B cell (primary cell): ENCODE data around the gene MC1R. TPM values are rescaled to one million over a fixed set of nuclear protein-coding genes. Genes with fewer than 3 reads are reported as not detected.

Experiments
- ATAC-seq: fragments of 200-7000 bp; cut with Tn5 transposase; one replicate; pipeline ENCODE4 v1.10.0; 2021; ENCODE audit warnings: low read depth, mild to moderate bottlenecking, moderate number of reproducible peaks, moderate library complexity
- CTCF ChIA-PET: fragments of 350-600 bp; sonication (Branson Sonifier 250); formaldehyde crosslinking; loops from one replicate; lab custom pipeline; 2021; ENCODE audit warnings: antibody characterized with exemption, inconsistent platforms; lab: Charles Lee
- POLR2A ChIA-PET: fragments of 350-600 bp; sonication (Branson Sonifier 250); formaldehyde crosslinking; loops from one replicate; lab custom pipeline; 2021; ENCODE audit warnings: antibody characterized with exemption; lab: Charles Lee
- DNase-seq: peaks from one replicate; pipeline ENCODE4 v3.0.0; 2013
- H2AFZ ChIP-seq: 2 replicates; pipeline ENCODE4 v1.6.1; 2012; ENCODE audit warnings: mild to moderate bottlenecking, low read depth, low read length; ENCODE audit not compliant: insufficient read depth, poor library complexity, severe bottlenecking
- H3K27ac ChIP-seq, 2 donors: 1 replicate in 1 of 2; 2 replicates in 1 of 2; pipeline ENCODE4 v1.5.1; 2012 to 2013; ENCODE audit warnings: low read length in 2 of 2, mild to moderate bottlenecking in 2 of 2, moderate library complexity in 1 of 2
- H3K27me3 ChIP-seq, 4 experiments: fragments of 200-600 bp in 1 of 4; sonication (generic) in 1 of 4; replicated peaks in 1 of 4; 1 replicate in 2 of 4; 2 replicates in 2 of 4; pipeline versions ENCODE4 v1.6.1 to v1.7.0; 2013 to 2016; ENCODE audit warnings: low read length in 3 of 4, mild to moderate bottlenecking in 2 of 4, mixed read lengths in 1 of 4, moderate library complexity in 1 of 4; ENCODE audit not compliant: insufficient read depth in 4 of 4, control insufficient read depth in 3 of 4; ENCODE audit errors: control extremely low read depth in 1 of 4
- H3K36me3 ChIP-seq, 2 experiments: replicated peaks in 1 of 2; 1 replicate in 1 of 2; 2 replicates in 1 of 2; pipeline versions ENCODE4 v1.6.1 to v1.7.1; 2013; ENCODE audit warnings: low read length in 1 of 2; ENCODE audit not compliant: insufficient read depth in 2 of 2, control insufficient read depth in 1 of 2; ENCODE audit errors: control extremely low read depth in 1 of 2, extremely low read depth in 1 of 2
- H3K4me1 ChIP-seq, 2 donors: fragments of 200-600 bp in 1 of 2; sonication (generic) in 1 of 2; 1 replicate in 1 of 2; 2 replicates in 1 of 2; pipeline versions ENCODE4 v1.5.1 to v1.6.1; 2013 to 2017; ENCODE audit warnings: low read length in 2 of 2; ENCODE audit not compliant: control insufficient read depth in 2 of 2, insufficient read depth in 2 of 2
- H3K4me2 ChIP-seq: replicated peaks from 2 replicates; pipeline ENCODE3; 2012; ENCODE audit warnings: mild to moderate bottlenecking, low read depth, low read length; ENCODE audit not compliant: poor library complexity, severe bottlenecking
- H3K4me3 ChIP-seq, 5 experiments: fragments of 200-600 bp in 1 of 5; sonication (generic) in 1 of 5; 1 replicate in 3 of 5; 2 replicates in 2 of 5; pipeline versions ENCODE4 v1.5.1 to v1.7.0; 2011 to 2016; ENCODE audit warnings: low read length in 4 of 5, mild to moderate bottlenecking in 4 of 5, low read depth in 2 of 5, control low read depth in 1 of 5, moderate library complexity in 1 of 5; ENCODE audit not compliant: insufficient read depth in 1 of 5; ENCODE audit errors: control extremely low read depth in 1 of 5, extremely low read depth in 1 of 5
- H3K79me2 ChIP-seq: fragments of 200-600 bp; sonication (generic); one replicate; pipeline ENCODE4 v1.6.0; 2016; ENCODE audit warnings: low read length; ENCODE audit not compliant: control insufficient read depth, insufficient read depth
- H3K9ac ChIP-seq: fragments of 200-600 bp; sonication (generic); 2 replicates; pipeline ENCODE4 v1.6.1; 2017; ENCODE audit warnings: mild to moderate bottlenecking, low read length, moderate library complexity
- H3K9me3 ChIP-seq, 3 donors: one replicate each; pipeline versions ENCODE4 v1.6.1 to v1.7.1; 2013; ENCODE audit warnings: low read length in 2 of 3; ENCODE audit not compliant: control insufficient read depth in 2 of 3, insufficient read depth in 1 of 3; ENCODE audit errors: control extremely low read depth in 1 of 3
- H4K20me1 ChIP-seq: 2 replicates; pipeline ENCODE4 v1.6.0; 2012; ENCODE audit warnings: mild to moderate bottlenecking, low read length; ENCODE audit not compliant: insufficient read depth, control insufficient read depth, poor library complexity, severe bottlenecking
- H3K27ac Mint-ChIP-seq: one replicate; pipeline ENCODE4 v1.8.0; 2021; ENCODE audit warnings: mixed read lengths
- H3K27me3 Mint-ChIP-seq: one replicate; pipeline ENCODE4 v1.8.0; 2021; ENCODE audit warnings: mixed read lengths
- H3K4me1 Mint-ChIP-seq: one replicate; pipeline ENCODE4 v1.8.0; 2021; ENCODE audit warnings: mixed read lengths
- H3K4me3 Mint-ChIP-seq: one replicate; pipeline ENCODE4 v1.8.0; 2021; ENCODE audit warnings: mixed read lengths
- H3K9me3 Mint-ChIP-seq: one replicate; pipeline ENCODE4 v1.8.0; 2022; ENCODE audit warnings: mixed read lengths; ENCODE audit not compliant: insufficient read depth
- CTCF ChIP-seq: fragments of 200-600 bp; IDR thresholded peaks from one replicate; pipeline ENCODE4 v1.8.0; 2022; ENCODE audit warnings: antibody characterized with exemption, mild to moderate bottlenecking
- EZH2 ChIP-seq: IDR thresholded peaks from 2 replicates; pipeline ENCODE4 v1.6.1; 2012; ENCODE audit warnings: borderline replicate concordance, low read depth, mild to moderate bottlenecking, moderate library complexity, low read length; ENCODE audit not compliant: insufficient read depth, poor library complexity, severe bottlenecking
- WGBS: methylation state at CpG from one replicate; pipeline ENCODE4 v1.1.5; 2013; ENCODE audit warnings: missing lambda C conversion rate; ENCODE audit not compliant: insufficient coverage; 5-methylcytosine and 5-hydroxymethylcytosine counted together
- intact Hi-C: fragments of 100-400 bp; cut with micrococcal nuclease; formaldehyde crosslinking; loops from one replicate; pipeline ENCODE4 v1.10.0; 2022
- polyA plus RNA-seq: library from polyadenylated mRNA; depleted of rRNA; stranded (reverse); fragments of >200 nt; gene quantifications from 2 replicates; pipeline ENCODE4 v1.2.3, GENCODE V29; 2012
- total RNA-seq, 2 donors: library from RNA; stranded (reverse); fragments of 120-200 nt in 1 of 2; gene quantifications; 1 replicate in 1 of 2; 2 replicates in 1 of 2; pipeline versions ENCODE4 v1.2.3 to v1.2.4, GENCODE V29; 2013 to 2022

Gene MC1R
- total and polyA plus RNA-seq, 2 donors (not counting 1 experiment from before 2014, with no cell fraction given), result 13.2 to 15.2 TPM

- Histone ChIP-seq H3K79me2 (no peaks in the 10 kb centered on the region), H3K4me2 (peak overlapping the region; percentile 93), H2AFZ (peak overlapping the region; percentile 58), H4K20me1 (peaks cover 34% of the 10 kb centered on the region), H3K27ac (no peak overlapping the region), H3K36me3 (no peaks in the 10 kb centered on the region), H3K9me3 (peaks cover 0 to 53% (median 0%) of the 10 kb centered on the region in 3 donors), H3K27me3 (peaks cover 0 to 87% (median 45%) of the 10 kb centered on the region in 4 experiments), H3K4me3 (peak overlapping the region; percentile 21 to 55 (median 35)), H3K4me1 (peaks cover 56 to 58% of the 10 kb centered on the region in 2 donors), H3K9ac (peak overlapping the region; percentile 52)
- intact Hi-C loops, result loop anchor here (10.0 kb wide), 1 partner anchor 91 kb away; the partner anchor contains the start of gene DBNDD1
- peaks cover 42% of the 10 kb centered on the region for H3K4me1 Mint-ChIP-seq
- TF ChIP-seq EZH2, result no peak
- no peak for TF ChIP-seq CTCF
- DNase-seq (peak; percentile 37), ATAC-seq (no peak)
- CTCF ChIA-PET, result interaction anchor here (0.9 to 1.3 kb wide), 2 partner anchors 13 to 218 kb away, joined by 3 to 6 read pairs; no protein-coding TSS in a partner anchor
- H3K27ac Mint-ChIP-seq, result no peak overlapping the region
- H3K4me3 Mint-ChIP-seq, result peak overlapping the region; percentile 29
- POLR2A ChIA-PET, result interaction anchor here (0.8 kb wide), 1 partner anchor 77 kb away, joined by 7 read pairs; no protein-coding TSS in a partner anchor
- WGBS, result 5% methylated on average over 36 of the region's 41 CpGs
- no peaks in the 10 kb centered on the region for H3K9me3 Mint-ChIP-seq
- H3K27me3 Mint-ChIP-seq, result peaks cover 24% of the 10 kb centered on the region
These were observed 5.1 kb downstream of the MC1R start for GRCh38 chr16:89923640-89924296.
